Neural progenitor cell (in vitro differentiated cells): ENCODE measurements around the gene PPM1H.

Experiments used
- EZH2 ChIP-seq: fragments of 200-600 bp; sonication (generic); IDR thresholded peaks from 2 replicates; pipeline ENCODE4 v1.6.1; 2017; ENCODE audit warnings: antibody characterized with exemption, mild to moderate bottlenecking, moderate library complexity
- EZH2phosphoT487 ChIP-seq: fragments of 200-600 bp; sonication (generic); IDR thresholded peaks from 2 replicates; pipeline ENCODE4 v1.6.1; 2017; ENCODE audit warnings: antibody characterized with exemption
- TF ChIP-seq, protein P1 (sequence below): fragments of 200-600 bp; sonication (generic); IDR thresholded peaks from 2 replicates; pipeline ENCODE4 v1.5.1; 2017; ENCODE audit warnings: antibody characterized with exemption, mild to moderate bottlenecking

DNA sequence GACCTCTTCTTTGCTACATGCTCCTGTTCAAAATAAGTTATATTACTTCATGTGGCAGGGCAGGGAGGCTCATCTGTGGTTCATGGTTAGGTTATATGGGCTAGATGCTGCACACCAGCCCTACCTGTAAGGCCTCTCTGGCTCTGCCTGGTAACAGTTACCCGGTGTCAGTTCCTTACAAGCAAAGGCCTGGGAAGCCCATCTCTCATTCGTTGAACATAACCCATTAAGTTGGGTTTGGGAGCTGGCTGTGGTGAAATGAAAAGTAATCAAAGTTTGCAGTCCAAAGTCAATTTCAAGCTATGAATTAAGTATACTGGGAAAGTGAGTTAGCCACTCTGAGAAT lies 183.2 kb downstream of the PPM1H start:
- no peak for TF ChIP-seq EZH2
- TF ChIP-seq, protein P1, sequence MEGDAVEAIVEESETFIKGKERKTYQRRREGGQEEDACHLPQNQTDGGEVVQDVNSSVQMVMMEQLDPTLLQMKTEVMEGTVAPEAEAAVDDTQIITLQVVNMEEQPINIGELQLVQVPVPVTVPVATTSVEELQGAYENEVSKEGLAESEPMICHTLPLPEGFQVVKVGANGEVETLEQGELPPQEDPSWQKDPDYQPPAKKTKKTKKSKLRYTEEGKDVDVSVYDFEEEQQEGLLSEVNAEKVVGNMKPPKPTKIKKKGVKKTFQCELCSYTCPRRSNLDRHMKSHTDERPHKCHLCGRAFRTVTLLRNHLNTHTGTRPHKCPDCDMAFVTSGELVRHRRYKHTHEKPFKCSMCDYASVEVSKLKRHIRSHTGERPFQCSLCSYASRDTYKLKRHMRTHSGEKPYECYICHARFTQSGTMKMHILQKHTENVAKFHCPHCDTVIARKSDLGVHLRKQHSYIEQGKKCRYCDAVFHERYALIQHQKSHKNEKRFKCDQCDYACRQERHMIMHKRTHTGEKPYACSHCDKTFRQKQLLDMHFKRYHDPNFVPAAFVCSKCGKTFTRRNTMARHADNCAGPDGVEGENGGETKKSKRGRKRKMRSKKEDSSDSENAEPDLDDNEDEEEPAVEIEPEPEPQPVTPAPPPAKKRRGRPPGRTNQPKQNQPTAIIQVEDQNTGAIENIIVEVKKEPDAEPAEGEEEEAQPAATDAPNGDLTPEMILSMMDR: no peak
- TF ChIP-seq EZH2phosphoT487: no peak
